KMS-11 (cell line): ENCODE measurements around the gene ZNF226.
A peak's percentile ranks its signal among the peaks of the same experiment; 100 is the strongest.
"Not testable (repeated sequence)": the region's sequence is repeated elsewhere in the genome, so short reads cannot be mapped to it uniquely, and the experiment has no call there.

Source experiments
- H2AFZ ChIP-seq: fragments of 200-600 bp; sonication (generic); 2 replicates; pipeline ENCODE4 v1.6.1; 2016; ENCODE audit warnings: antibody characterized with exemption, mixed run types, low read depth
- H3K27ac ChIP-seq: fragments of 200-600 bp; sonication (generic); 2 replicates; pipeline ENCODE4 v1.6.1; 2016; ENCODE audit warnings: mild to moderate bottlenecking, mixed run types
- H3K27me3 ChIP-seq: fragments of 200-600 bp; sonication (generic); 2 replicates; pipeline ENCODE4 v1.6.1; 2017; ENCODE audit warnings: mild to moderate bottlenecking, low read depth, mixed run types, moderate library complexity; ENCODE audit not compliant: insufficient read depth
- H3K36me3 ChIP-seq: fragments of 200-600 bp; sonication (generic); 2 replicates; pipeline ENCODE4 v1.6.1; 2017; ENCODE audit warnings: mild to moderate bottlenecking, mixed run types; ENCODE audit not compliant: insufficient read depth
- H3K4me1 ChIP-seq: fragments of 200-600 bp; sonication (generic); 2 replicates; pipeline ENCODE4 v1.6.1; 2016; ENCODE audit warnings: mild to moderate bottlenecking, low read depth, mixed run types; ENCODE audit not compliant: poor library complexity, severe bottlenecking
- H3K4me2 ChIP-seq: fragments of 200-600 bp; sonication (generic); 2 replicates; pipeline ENCODE4 v1.7.0; 2016; ENCODE audit warnings: mild to moderate bottlenecking, mixed run types
- H3K4me3 ChIP-seq: fragments of 200-600 bp; sonication (generic); IDR thresholded peaks from 2 replicates; pipeline ENCODE4 v1.6.1; 2017; ENCODE audit warnings: low read depth, low read length, mixed read lengths; ENCODE audit not compliant: insufficient read depth
- H3K79me2 ChIP-seq: fragments of 200-600 bp; sonication (generic); 2 replicates; pipeline ENCODE4 v1.6.1; 2016; ENCODE audit warnings: low read depth, mixed run types; ENCODE audit not compliant: insufficient read depth
- H3K9ac ChIP-seq: fragments of 200-600 bp; sonication (generic); 2 replicates; pipeline ENCODE4 v1.6.1; 2016; ENCODE audit warnings: mild to moderate bottlenecking, mixed run types
- H4K20me1 ChIP-seq: fragments of 200-600 bp; sonication (generic); 2 replicates; pipeline ENCODE4 v1.6.1; 2016; ENCODE audit warnings: mild to moderate bottlenecking, mixed run types; ENCODE audit not compliant: insufficient read depth
- TF ChIP-seq, protein P1 (sequence below): fragments of 200-600 bp; sonication (generic); conservative IDR thresholded peaks from 2 replicates; pipeline ENCODE4 v1.6.1; 2017; ENCODE audit warnings: low read depth, mild to moderate bottlenecking, antibody characterized with exemption, low read length, moderate library complexity, mixed read lengths

The ZNF226 gene

DNA sequence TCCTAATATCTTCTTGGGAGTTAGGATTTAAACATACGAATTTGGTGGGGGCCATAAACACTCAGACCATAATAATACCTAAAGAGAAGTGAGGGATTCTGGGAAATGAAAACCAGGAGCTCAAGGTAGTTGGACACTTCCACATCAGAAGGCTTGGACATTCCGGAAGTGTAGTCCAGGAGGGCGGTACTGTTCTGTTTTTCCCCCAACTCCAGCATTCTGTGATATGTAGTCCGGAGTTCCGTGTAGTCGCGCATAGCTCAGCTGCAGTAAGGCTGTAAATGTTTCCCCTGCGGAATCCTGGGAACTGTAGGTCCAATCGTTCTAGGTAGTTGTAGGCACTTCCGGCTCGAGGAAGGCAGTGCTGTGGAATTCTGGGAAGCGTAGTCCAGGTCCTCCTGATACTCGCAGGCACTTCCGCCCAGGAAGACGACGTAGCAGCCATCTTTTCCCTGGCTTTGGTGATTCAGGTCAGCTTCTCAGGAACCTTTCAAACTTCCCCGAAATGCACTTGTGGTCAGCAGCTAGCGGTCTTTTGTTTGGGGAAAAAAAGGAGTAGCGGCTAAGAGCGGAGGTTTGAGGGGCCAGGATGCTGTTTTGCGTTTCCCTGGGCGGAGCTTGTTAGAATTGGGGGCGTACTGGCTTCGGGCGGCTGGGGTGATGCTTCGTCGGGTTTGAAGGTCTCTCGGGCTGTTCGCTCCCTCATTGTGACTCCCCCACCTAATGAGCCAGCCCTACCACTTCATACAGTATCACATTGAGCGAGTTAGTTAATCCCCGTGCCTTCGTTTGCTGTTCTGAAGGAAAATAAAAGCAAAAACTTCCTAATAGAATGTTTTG, at the start of gene ZNF226:
TSS of gene ZNF226 (plus strand) at position 428 of the 840 bp plus-strand sequence. CDS start 4,981 bp downstream, outside the sequence.
- Histone ChIP-seq H3K9ac (peak within 1 kb of the TSS; percentile 38; the same call in 1 of the 2 replicates), H3K4me2 (peak within 1 kb of the TSS; percentile 77), H4K20me1 (no peaks in the 10 kb centered on the region), H3K27ac (peak within 1 kb of the TSS; percentile 16; the same call in 1 of the 2 replicates), H3K36me3 (peaks cover 10% of the 10 kb centered on the region; the same call in 1 of the 2 replicates), H2AFZ (peak within 1 kb of the TSS; percentile 89), H3K79me2 (no peaks in the 10 kb centered on the region), H3K4me3 (no peak within 1 kb of the TSS), H3K4me1 (peaks cover 10% of the 10 kb centered on the region), H3K27me3 (no peaks in the 10 kb centered on the region)
- TF ChIP-seq, protein P1, sequence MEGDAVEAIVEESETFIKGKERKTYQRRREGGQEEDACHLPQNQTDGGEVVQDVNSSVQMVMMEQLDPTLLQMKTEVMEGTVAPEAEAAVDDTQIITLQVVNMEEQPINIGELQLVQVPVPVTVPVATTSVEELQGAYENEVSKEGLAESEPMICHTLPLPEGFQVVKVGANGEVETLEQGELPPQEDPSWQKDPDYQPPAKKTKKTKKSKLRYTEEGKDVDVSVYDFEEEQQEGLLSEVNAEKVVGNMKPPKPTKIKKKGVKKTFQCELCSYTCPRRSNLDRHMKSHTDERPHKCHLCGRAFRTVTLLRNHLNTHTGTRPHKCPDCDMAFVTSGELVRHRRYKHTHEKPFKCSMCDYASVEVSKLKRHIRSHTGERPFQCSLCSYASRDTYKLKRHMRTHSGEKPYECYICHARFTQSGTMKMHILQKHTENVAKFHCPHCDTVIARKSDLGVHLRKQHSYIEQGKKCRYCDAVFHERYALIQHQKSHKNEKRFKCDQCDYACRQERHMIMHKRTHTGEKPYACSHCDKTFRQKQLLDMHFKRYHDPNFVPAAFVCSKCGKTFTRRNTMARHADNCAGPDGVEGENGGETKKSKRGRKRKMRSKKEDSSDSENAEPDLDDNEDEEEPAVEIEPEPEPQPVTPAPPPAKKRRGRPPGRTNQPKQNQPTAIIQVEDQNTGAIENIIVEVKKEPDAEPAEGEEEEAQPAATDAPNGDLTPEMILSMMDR = no peak

DNA sequence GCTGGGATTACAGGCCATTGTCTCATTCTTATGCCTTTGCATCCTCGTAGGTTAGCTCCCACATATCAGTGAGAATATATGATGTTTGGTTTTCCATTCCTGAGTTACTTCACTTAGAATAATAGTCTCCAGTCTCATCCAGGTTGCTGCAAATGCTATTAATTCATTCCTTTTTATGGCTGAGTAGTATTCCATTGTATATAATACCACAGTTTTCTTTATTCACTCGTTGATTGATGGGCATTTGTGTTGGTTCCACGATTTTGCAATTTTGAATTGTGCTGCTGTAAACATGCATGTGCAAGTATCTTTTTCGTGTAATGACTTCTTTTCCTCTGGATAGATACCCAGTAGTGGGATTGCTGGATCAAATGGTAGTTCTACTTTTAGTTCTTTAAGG, 43.7 kb upstream of the ZNF226 start:
- not testable (repeated sequence) for H3K36me3 ChIP-seq, H3K4me2 ChIP-seq, H3K4me1 ChIP-seq, H3K4me3 ChIP-seq, H3K79me2 ChIP-seq, H3K27me3 ChIP-seq, H2AFZ ChIP-seq, H4K20me1 ChIP-seq, H3K9ac ChIP-seq, H3K27ac ChIP-seq

DNA sequence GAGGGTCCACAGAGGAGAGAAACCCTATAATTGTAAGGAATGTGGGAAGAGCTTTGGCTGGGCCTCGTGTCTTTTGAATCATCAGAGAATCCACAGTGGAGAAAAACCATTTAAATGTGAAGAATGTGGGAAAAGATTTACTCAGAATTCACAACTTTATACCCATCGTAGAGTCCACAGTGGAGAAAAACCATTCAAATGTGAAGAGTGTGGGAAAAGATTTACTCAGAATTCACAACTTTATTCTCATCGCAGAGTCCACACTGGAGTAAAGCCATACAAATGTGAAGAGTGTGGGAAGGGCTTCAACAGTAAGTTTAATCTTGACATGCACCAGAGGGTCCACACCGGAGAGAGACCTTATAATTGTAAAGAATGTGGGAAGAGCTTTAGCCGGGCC, 32.9 kb upstream of the ZNF226 start:
- Histone ChIP-seq H3K4me3 (no peak overlapping the region), H3K79me2 (no peaks in the 10 kb centered on the region), H3K27ac (no peak overlapping the region), H3K4me1 (no peaks in the 10 kb centered on the region), H3K9ac (no peak overlapping the region), H3K36me3 (no peaks in the 10 kb centered on the region), H3K4me2 (no peak overlapping the region), H4K20me1 (no peaks in the 10 kb centered on the region), H3K27me3 (no peaks in the 10 kb centered on the region), H2AFZ (no peak overlapping the region)
- TF ChIP-seq, protein P1 = no peak

DNA sequence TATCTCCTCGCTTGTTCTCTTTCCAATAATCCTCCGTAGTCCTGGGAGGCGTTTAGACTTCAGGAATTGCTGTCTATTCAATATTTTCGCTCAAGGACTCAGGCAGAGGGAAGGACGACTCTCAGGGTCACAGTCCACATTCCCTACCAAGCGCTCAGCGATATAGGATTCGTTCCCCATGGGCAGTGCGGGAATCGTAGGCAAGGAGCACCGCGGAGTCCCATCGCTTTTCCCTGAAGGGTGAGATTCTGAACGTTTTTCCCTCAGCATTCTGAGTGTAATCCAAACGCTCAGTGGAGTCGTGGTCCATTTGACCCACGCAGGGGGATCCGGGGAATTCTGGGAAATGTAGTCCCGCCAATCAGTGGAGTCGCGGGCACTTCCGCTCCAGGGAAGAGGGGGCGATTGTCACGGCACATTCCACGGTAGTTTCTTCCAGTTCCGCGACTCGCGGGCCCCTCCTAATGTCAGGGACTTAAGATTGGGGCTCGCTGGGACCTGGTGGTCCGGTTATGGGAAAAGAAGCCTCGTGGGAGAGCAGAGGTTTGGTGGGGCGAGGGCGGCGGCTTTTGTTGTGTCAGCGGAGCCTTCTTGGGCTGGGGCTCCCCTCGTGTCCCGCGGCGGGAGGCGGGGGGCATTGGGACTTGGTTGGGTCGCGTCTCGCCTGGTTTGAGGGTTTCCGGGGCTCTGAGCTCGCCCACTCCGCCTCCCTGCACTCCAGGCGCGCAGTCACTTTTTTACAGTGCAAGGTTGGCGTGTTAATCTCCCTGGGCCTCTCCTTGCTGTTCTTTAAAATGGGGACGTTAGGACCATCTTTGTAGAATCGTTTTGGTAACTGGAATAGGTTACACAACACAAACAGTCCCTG, 23.5 kb upstream of the ZNF226 start, which contains the start of gene ZNF234:
TSS of gene ZNF234 (plus strand) at position 364 of the 868 bp plus-strand sequence. CDS start 3,079 bp downstream, outside the sequence.
- no peak within 1 kb of the TSS for H3K4me3 ChIP-seq
- no peaks in the 10 kb centered on the region for H3K79me2 ChIP-seq
- H3K4me1 ChIP-seq = no peaks in the 10 kb centered on the region
- H3K27ac ChIP-seq = no peak within 1 kb of the TSS
- no peak within 1 kb of the TSS for H2AFZ ChIP-seq
- H3K36me3 ChIP-seq = no peaks in the 10 kb centered on the region
- H3K27me3 ChIP-seq = no peaks in the 10 kb centered on the region
- H3K9ac ChIP-seq = no peak within 1 kb of the TSS
- TF ChIP-seq, protein P1 = no peak
- no peak within 1 kb of the TSS for H3K4me2 ChIP-seq
- H4K20me1 ChIP-seq = no peaks in the 10 kb centered on the region
